ENCODE measurements around the gene LIMK2. TPM values are rescaled to one million over a fixed set of nuclear protein-coding genes. Genes with fewer than 3 reads are reported as not detected.

Gene LIMK2
- total and polyA plus RNA-seq, 9 of the 15 experiments (the other 6 are each of a cell fraction or from before 2014, with no cell fraction given) = 1.1 to 14.5 (median 8.5) TPM

DNA sequence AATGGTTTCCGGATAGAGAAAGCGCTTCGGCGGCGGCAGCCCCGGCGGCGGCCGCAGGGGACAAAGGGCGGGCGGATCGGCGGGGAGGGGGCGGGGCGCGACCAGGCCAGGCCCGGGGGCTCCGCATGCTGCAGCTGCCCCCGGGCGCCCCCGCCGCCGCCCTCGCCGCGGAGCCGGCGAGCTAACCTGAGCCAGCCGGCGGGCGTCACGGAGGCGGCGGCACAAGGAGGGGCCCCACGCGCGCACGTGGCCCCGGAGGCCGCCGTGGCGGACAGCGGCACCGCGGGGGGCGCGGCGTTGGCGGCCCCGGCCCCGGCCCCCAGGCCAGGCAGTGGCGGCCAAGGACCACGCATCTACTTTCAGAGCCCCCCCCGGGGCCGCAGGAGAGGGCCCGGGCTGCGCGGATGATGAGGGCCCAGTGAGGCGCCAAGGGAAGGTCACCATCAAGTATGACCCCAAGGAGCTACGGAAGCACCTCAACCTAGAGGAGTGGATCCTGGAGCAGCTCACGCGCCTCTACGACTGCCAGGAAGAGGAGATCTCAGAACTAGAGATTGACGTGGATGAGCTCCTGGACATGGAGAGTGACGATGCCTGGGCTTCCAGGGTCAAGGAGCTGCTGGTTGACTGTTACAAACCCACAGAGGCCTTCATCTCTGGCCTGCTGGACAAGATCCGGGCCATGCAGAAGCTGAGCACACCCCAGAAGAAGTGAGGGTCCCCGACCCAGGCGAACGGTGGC lies 64.5 kb downstream of the LIMK2 start:
- no peaks in the 10 kb centered on the region for H3K9me3 ChIP-seq (replicated peaks; ENCODE audit: control insufficient read depth, insufficient read depth, low read depth, low read length)
- no peaks in the 10 kb centered on the region for H3K9me1 ChIP-seq (ENCODE audit: control insufficient read depth, insufficient read depth, low read length)
- DNase-seq (ENCODE audit: extremely low read depth in 1 of 4, low spot score in 3 of 4) = no peak
- no peaks in the 10 kb centered on the region for H3K79me2 ChIP-seq (ENCODE audit: control insufficient read depth, insufficient read depth, low read length)
- no peaks in the 10 kb centered on the region for H3K27me3 ChIP-seq (ENCODE audit: control insufficient read depth in 2 of 2, insufficient read depth in 2 of 2, low read length in 2 of 2)
- CTCF ChIA-PET (ENCODE audit: low intra/inter-chr PET ratio) = interaction anchor here (0.7 kb wide), 1 partner anchor 51 kb away, joined by 4 read pairs; no protein-coding TSS in a partner anchor
- POLR2A ChIA-PET = no interaction called here
- BruUV-seq (replicated peaks) = no TSS peak
- H4K20me1 ChIP-seq (replicated peaks; ENCODE audit: control insufficient read depth, insufficient read depth, low read length) = no peaks in the 10 kb centered on the region
- H3K9ac ChIP-seq (ENCODE audit: insufficient read depth in 1 of 2, low read depth in 2 of 2, low read length in 2 of 2) = no peak overlapping the region
- FAIRE-seq = no peak
- H3K4me2 ChIP-seq (ENCODE audit: insufficient read depth, low read length) = no peak overlapping the region
- no peak for ATAC-seq
- TF ChIP-seq BRF1 (IDR thresholded peaks at IDR 0.05; ENCODE audit: borderline replicate concordance, extremely low read depth, insufficient read length) = no peak
- TF ChIP-seq, protein P1, sequence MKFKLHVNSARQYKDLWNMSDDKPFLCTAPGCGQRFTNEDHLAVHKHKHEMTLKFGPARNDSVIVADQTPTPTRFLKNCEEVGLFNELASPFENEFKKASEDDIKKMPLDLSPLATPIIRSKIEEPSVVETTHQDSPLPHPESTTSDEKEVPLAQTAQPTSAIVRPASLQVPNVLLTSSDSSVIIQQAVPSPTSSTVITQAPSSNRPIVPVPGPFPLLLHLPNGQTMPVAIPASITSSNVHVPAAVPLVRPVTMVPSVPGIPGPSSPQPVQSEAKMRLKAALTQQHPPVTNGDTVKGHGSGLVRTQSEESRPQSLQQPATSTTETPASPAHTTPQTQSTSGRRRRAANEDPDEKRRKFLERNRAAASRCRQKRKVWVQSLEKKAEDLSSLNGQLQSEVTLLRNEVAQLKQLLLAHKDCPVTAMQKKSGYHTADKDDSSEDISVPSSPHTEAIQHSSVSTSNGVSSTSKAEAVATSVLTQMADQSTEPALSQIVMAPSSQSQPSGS (CRISPR knock-in tag; IDR thresholded peaks at IDR 0.05) = no peak
- no peak for TF ChIP-seq GATA2 (CRISPR knock-in tag; IDR thresholded peaks at IDR 0.05)
- no peak for TF ChIP-seq PHF21A (IDR thresholded peaks at IDR 0.05; ENCODE audit: borderline replicate concordance, low read depth)
- TF ChIP-seq TAF15 (IDR thresholded peaks at IDR 0.05; ENCODE audit: low read depth, low read length) = no peak
- TF ChIP-seq CHD4 (IDR thresholded peaks at IDR 0.05; ENCODE audit: insufficient read depth, insufficient replicate concordance, low read depth, low read length, poor library complexity, severe bottlenecking) = no peak
- no peak for TF ChIP-seq E2F8 (IDR thresholded peaks at IDR 0.05; ENCODE audit: low read depth, partially characterized antibody)
- TF ChIP-seq STAG1 (CRISPR knock-in tag; IDR thresholded peaks at IDR 0.05; ENCODE audit: borderline replicate concordance) = no peak
- no peak for TF ChIP-seq RUNX1 (IDR thresholded peaks at IDR 0.05; ENCODE audit: low read depth)
- TF ChIP-seq, protein P2, sequence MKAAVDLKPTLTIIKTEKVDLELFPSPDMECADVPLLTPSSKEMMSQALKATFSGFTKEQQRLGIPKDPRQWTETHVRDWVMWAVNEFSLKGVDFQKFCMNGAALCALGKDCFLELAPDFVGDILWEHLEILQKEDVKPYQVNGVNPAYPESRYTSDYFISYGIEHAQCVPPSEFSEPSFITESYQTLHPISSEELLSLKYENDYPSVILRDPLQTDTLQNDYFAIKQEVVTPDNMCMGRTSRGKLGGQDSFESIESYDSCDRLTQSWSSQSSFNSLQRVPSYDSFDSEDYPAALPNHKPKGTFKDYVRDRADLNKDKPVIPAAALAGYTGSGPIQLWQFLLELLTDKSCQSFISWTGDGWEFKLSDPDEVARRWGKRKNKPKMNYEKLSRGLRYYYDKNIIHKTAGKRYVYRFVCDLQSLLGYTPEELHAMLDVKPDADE (conservative IDR thresholded peaks at IDR 0.05; ENCODE audit: control insufficient read depth, low read depth, low read length) = no peak
- TF ChIP-seq THRAP3 (IDR thresholded peaks at IDR 0.05; ENCODE audit: borderline replicate concordance) = no peak
- TF ChIP-seq, protein P3, sequence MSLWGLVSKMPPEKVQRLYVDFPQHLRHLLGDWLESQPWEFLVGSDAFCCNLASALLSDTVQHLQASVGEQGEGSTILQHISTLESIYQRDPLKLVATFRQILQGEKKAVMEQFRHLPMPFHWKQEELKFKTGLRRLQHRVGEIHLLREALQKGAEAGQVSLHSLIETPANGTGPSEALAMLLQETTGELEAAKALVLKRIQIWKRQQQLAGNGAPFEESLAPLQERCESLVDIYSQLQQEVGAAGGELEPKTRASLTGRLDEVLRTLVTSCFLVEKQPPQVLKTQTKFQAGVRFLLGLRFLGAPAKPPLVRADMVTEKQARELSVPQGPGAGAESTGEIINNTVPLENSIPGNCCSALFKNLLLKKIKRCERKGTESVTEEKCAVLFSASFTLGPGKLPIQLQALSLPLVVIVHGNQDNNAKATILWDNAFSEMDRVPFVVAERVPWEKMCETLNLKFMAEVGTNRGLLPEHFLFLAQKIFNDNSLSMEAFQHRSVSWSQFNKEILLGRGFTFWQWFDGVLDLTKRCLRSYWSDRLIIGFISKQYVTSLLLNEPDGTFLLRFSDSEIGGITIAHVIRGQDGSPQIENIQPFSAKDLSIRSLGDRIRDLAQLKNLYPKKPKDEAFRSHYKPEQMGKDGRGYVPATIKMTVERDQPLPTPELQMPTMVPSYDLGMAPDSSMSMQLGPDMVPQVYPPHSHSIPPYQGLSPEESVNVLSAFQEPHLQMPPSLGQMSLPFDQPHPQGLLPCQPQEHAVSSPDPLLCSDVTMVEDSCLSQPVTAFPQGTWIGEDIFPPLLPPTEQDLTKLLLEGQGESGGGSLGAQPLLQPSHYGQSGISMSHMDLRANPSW (CRISPR knock-in tag; IDR thresholded peaks at IDR 0.05) = no peak
- TF ChIP-seq HDAC8 (tag; IDR thresholded peaks at IDR 0.05) = no peak
- in situ Hi-C loops (cut with MboI) = no loop called here
- no peak overlapping the region for H2AFZ ChIP-seq (ENCODE audit: low read depth, low read length)
- no peak overlapping the region for H3K4me3 ChIP-seq
- intact Hi-C loops (cut with micrococcal nuclease) = no loop called here
- WGBS (ENCODE audit: insufficient coverage, low coverage, missing lambda C conversion rate) = 97% methylated on average over 13 of the region's 69 CpGs
- no peak overlapping the region for H3K27ac ChIP-seq (ENCODE audit: extremely low read depth, low read depth, low read length)
- H3K36me3 ChIP-seq (ENCODE audit: control insufficient read depth, insufficient read depth, low read length) = peaks cover 24% of the 10 kb centered on the region; the same call in 2 of the 3 replicates
- peaks cover 0 to 2% of the 10 kb centered on the region in 2 experiments; a peak in 1 of 5 replicates for H3K4me1 ChIP-seq (replicated peaks in 1 of 2; ENCODE audit: control insufficient read depth in 2 of 2, insufficient read depth in 2 of 2, low read length in 2 of 2)

All from K562 (cell line).